Esophagus squamous epithelium (tissue), 5 donors: ENCODE results near the gene ZNF654. TPM values are rescaled to one million over a fixed set of nuclear protein-coding genes. Genes with fewer than 3 reads are reported as not detected.

Experiments used
- DNase-seq: peaks from one replicate; lab custom pipeline; 2025; lab: John Stamatoyannopoulos, UW
- H3K27ac ChIP-seq, 4 donors: fragments of 200-600 bp; sonication (generic); one replicate each; pipeline ENCODE4 v1.5.1; 2016 to 2019; ENCODE audit warnings: mild to moderate bottlenecking in 1 of 4
- H3K27me3 ChIP-seq, 4 donors: fragments of 200-600 bp; sonication (generic); 1 replicate in 3 of 4; 2 replicates in 1 of 4; pipeline versions ENCODE4 v1.5.1 to v1.6.0; 2017 to 2021; ENCODE audit warnings: antibody characterized with exemption in 1 of 4
- H3K36me3 ChIP-seq, 3 donors: fragments of 200-600 bp; sonication (generic); one replicate each; pipeline ENCODE4 v1.5.1; 2016 to 2019
- H3K4me1 ChIP-seq, 3 donors: fragments of 200-600 bp; sonication (generic); one replicate each; pipeline ENCODE4 v1.5.1; 2017 to 2019
- H3K4me3 ChIP-seq, 4 donors: fragments of 200-600 bp; sonication (generic); 1 replicate in 3 of 4; 2 replicates in 1 of 4; pipeline ENCODE4 v1.5.1; 2016 to 2019; ENCODE audit warnings: mild to moderate bottlenecking in 2 of 4, moderate library complexity in 1 of 4
- H3K9me3 ChIP-seq, 3 donors: fragments of 200-600 bp; sonication (generic); one replicate each; pipeline ENCODE4 v1.5.1; 2016 to 2019
- CTCF ChIP-seq, 6 experiments: fragments of 450-650 bp in 4 of 6; fragments of 200-600 bp in 2 of 6; sonication (generic) in 2 of 6; IDR thresholded peaks; one replicate each; pipeline ENCODE4 v1.5.1; 2016 to 2019; ENCODE audit warnings: antibody characterized with exemption in 6 of 6, mild to moderate bottlenecking in 4 of 6, moderate library complexity in 4 of 6
- POLR2A ChIP-seq, 4 donors: fragments of 450-650 bp; IDR thresholded peaks; one replicate each; pipeline ENCODE4 v1.6.1; 2017; ENCODE audit warnings: antibody characterized with exemption in 4 of 4, mild to moderate bottlenecking in 4 of 4, moderate library complexity in 3 of 4
- WGBS, 2 donors: methylation state at CpG; one replicate each; pipeline ENCODE4 v1.1.5; 2018; 5-methylcytosine and 5-hydroxymethylcytosine counted together
- intact Hi-C: fragments of 100-400 bp; cut with DNase I; formaldehyde crosslinking; loops from one replicate; pipeline ENCODE4 v1.15.0; 2022
- total RNA-seq, 4 donors: library from RNA; depleted of rRNA; stranded (reverse); fragments of >200 nt; gene quantifications; one replicate each; pipeline ENCODE4 v1.1.0, GENCODE V29; 2016
- donor health status: DM: yes; HTN: yes; CAD: no.

ZNF654 gene
- total RNA-seq, 4 donors from 2014 or later: 8.4 to 16.4 (median 10.1) TPM

DNA sequence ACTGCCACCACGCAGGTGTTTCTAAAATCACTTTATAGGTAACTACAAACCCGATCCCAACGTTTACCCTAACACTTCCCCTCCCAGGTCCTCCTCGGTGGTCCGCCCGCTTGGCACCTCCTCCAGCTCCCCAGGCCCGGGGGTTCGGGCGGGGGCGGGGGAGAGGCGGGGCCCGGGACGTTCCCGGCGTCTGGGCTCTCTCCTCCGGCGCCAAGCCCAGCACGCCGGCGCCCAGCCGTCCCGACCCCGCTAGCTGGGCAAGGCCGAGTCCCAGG lies 812 bp upstream of the ZNF654 start:
- peaks cover 12 to 51% (median 16%) of the 10 kb centered on the region in 3 donors for H3K4me1 ChIP-seq
- DNase-seq: no peak
- 0 to 2% methylated on average over 5 to 7 of the region's 24 CpGs for WGBS, 2 donors
- H3K4me3 ChIP-seq: peak overlapping the region; percentile 77 to 100 (median 91)
- H3K27ac ChIP-seq: peak overlapping the region; percentile 95 to 99 (median 98)
- peaks cover 0 to 38% (median 0%) of the 10 kb centered on the region in 3 donors for H3K36me3 ChIP-seq
- intact Hi-C loops: no loop called here
- H3K9me3 ChIP-seq: no peaks in the 10 kb centered on the region
- no peak for TF ChIP-seq POLR2A (IDR thresholded peaks at IDR 0.05)
- TF ChIP-seq CTCF (IDR thresholded peaks at IDR 0.05): no peak
- H3K27me3 ChIP-seq: no peaks in the 10 kb centered on the region

- 0% methylated on average over 19 to 24 of the region's 45 CpGs for WGBS, 2 donors
- Histone ChIP-seq H3K4me3 (peak overlapping the region; percentile 77 to 100 (median 91)), H3K9me3 (no peaks in the 10 kb centered on the region), H3K27ac (peak overlapping the region; percentile 95 to 99 (median 98)), H3K27me3 (no peaks in the 10 kb centered on the region), H3K4me1 (peaks cover 12 to 59% (median 16%) of the 10 kb centered on the region in 3 donors), H3K36me3 (peaks cover 0 to 25% (median 0%) of the 10 kb centered on the region in 3 donors)
- intact Hi-C loops: no loop called here
- no peak for DNase-seq
- TF ChIP-seq POLR2A (IDR thresholded peaks at IDR 0.05): no peak
- TF ChIP-seq CTCF (IDR thresholded peaks at IDR 0.05): no peak
Observed at GRCh38 chr3:88059380-88060170, 520 bp downstream of the ZNF654 start.

DNA sequence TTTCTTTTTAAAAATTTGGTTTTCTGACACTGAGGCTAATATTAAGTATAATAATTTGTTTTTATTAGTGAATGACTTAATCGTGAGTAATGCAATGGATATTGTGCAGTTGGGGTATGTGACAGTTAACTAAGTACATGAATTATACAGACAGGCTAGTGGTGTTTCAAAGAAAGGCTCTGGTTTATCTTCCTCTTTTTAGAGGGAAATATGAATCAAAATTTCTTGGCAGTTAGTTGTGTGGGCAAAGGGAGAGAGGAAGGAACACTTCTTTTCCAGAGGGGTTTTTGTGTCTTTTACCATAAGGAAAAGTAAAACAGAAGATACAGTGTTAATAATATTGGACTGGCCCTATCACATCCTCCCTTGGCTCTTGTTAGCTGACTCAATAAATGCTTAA lies 2.7 kb downstream of the ZNF654 start:
- no peak for DNase-seq
- Histone ChIP-seq H3K4me3 (peak overlapping the region in 1 of 4 donors; percentile 16), H3K4me1 (peaks cover 12 to 53% (median 16%) of the 10 kb centered on the region in 3 donors), H3K27me3 (no peaks in the 10 kb centered on the region), H3K27ac (no peak overlapping the region), H3K36me3 (peaks cover 0 to 4% (median 0%) of the 10 kb centered on the region in 3 donors), H3K9me3 (no peaks in the 10 kb centered on the region)
- intact Hi-C loops: no loop called here
- 19 to 21% methylated on average over 1 of the region's 1 CpG for WGBS, 2 donors
- TF ChIP-seq CTCF (IDR thresholded peaks at IDR 0.05) (no peak), POLR2A (IDR thresholded peaks at IDR 0.05) (no peak)

DNA sequence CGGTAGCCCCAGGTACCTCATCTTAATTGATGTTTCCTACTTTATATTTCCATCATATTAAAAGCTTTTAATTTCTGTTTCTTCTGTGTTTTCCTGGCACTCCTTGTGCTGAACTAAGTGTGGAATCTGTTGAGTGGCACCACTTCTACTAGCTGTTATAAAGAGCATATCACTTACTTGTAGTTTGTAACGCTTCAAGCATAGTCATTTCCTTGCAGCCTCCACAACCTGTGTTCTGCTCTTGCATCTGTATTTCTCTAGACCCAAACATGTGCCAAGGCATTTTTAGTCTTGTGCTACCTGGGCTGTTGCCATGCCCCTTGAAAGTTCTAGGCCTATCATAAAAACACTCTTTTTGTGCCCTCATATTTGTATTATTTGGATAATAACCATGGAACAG lies 16.0 kb downstream of the ZNF654 start:
- Histone ChIP-seq H3K27ac (peak overlapping the region in 1 of 4 donors; percentile 30), H3K4me1 (peaks cover 0 to 12% (median 0%) of the 10 kb centered on the region in 3 donors), H3K36me3 (no peaks in the 10 kb centered on the region), H3K9me3 (no peaks in the 10 kb centered on the region), H3K27me3 (no peaks in the 10 kb centered on the region), H3K4me3 (no peak overlapping the region)
- intact Hi-C loops: no loop called here
- DNase-seq: no peak
- TF ChIP-seq CTCF (IDR thresholded peaks at IDR 0.05) (no peak), POLR2A (IDR thresholded peaks at IDR 0.05) (no peak)
- WGBS, 2 donors: 82 to 86% methylated on average over 2 of the region's 2 CpGs

DNA sequence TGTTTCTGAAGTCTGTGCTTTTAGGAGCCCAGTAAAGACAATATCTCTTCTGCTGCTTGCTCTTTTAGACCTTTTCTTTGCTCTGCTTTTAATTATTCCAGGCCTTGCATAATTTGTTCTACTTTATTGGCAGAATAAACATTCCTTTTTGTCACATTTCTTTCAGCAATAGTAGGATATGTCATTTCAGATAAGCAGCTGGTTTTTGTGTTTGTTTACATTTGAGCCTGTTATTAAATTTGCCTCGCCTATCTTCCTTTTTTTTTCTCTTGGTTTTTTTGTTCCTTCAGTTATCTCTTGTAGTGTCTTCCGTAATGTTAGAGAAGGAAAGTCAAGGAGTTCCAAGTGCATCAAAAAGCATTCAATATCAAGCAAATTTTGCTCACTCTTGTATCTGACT lies 16.4 kb downstream of the ZNF654 start:
- 63 to 75% methylated on average over 2 of the region's 2 CpGs for WGBS, 2 donors
- Histone ChIP-seq H3K27ac (peak overlapping the region in 1 of 4 donors; percentile 30), H3K4me3 (no peak overlapping the region), H3K27me3 (no peaks in the 10 kb centered on the region), H3K9me3 (no peaks in the 10 kb centered on the region), H3K36me3 (no peaks in the 10 kb centered on the region), H3K4me1 (peaks cover 0 to 12% (median 0%) of the 10 kb centered on the region in 3 donors)
- TF ChIP-seq CTCF (IDR thresholded peaks at IDR 0.05): no peak
- TF ChIP-seq POLR2A (IDR thresholded peaks at IDR 0.05): no peak
- DNase-seq: no peak
- intact Hi-C loops: no loop called here
